Pancreas (tissue), 10 donors: ENCODE results near the gene CEP57L1. TPM values are rescaled to one million over a fixed set of nuclear protein-coding genes. Genes with fewer than 3 reads are reported as not detected.

Source experiments
- ATAC-seq, 4 donors: fragments of 200-7000 bp; cut with Tn5 transposase; one replicate each; pipeline versions ENCODE4 v1.8.0 to v1.9.1; 2020; ENCODE audit warnings: mild to moderate bottlenecking in 4 of 4, moderate library complexity in 4 of 4
- DNase-seq, 6 donors: peaks; one replicate each; pipeline ENCODE4 v3.0.0-alpha.2; 2020
- FAIRE-seq: peaks from 2 replicates; lab custom pipeline; 2012; peaks lifted over from hg19 to GRCh38; lab: Jason Lieb, UNC
- H3K27ac ChIP-seq, 4 donors: fragments of 200-600 bp; sonication (generic); 1 replicate in 3 of 4; 2 replicates in 1 of 4; pipeline versions ENCODE4 v1.5.0 to v1.8.0; 2020
- H3K27me3 ChIP-seq, 4 donors: fragments of 200-600 bp; one replicate each; pipeline ENCODE4 v1.8.0; 2021
- H3K36me3 ChIP-seq, 3 donors: fragments of 200-600 bp; sonication (generic) in 1 of 3; one replicate each; pipeline versions ENCODE4 v1.5.0 to v1.8.0; 2020 to 2021
- H3K4me1 ChIP-seq, 3 donors: fragments of 200-600 bp; one replicate each; pipeline ENCODE4 v1.8.0; 2021
- H3K4me3 ChIP-seq, 4 donors: fragments of 200-600 bp; sonication (generic) in 2 of 4; one replicate each; pipeline versions ENCODE4 v1.5.0 to v1.8.0; 2020 to 2021
- H3K9me3 ChIP-seq, 4 donors: fragments of 200-600 bp; one replicate each; pipeline ENCODE4 v1.8.0; 2021
- CTCF ChIP-seq, 4 donors: fragments of 200-600 bp; sonication (generic) in 3 of 4; IDR thresholded peaks; one replicate each; pipeline versions ENCODE4 v1.5.0 to v1.8.0; 2021; ENCODE audit warnings: antibody characterized with exemption in 4 of 4
- WGBS, 2 donors: extraction: QIAGEN DNeasy Blood & Tissue Kit; methylation state at CpG; one replicate each; pipeline ENCODE4 v1.1.7; 2013; 5-methylcytosine and 5-hydroxymethylcytosine counted together
- intact Hi-C, 3 donors: fragments of 100-400 bp; cut with DNase I; formaldehyde crosslinking; loops; one replicate each; pipeline versions ENCODE4 v1.11.1 to v1.14.2; 2022
- polyA plus RNA-seq, 2 donors: library from polyadenylated mRNA; stranded (reverse); fragments of 200-250 nt; gene quantifications; one replicate each; pipeline ENCODE4 v1.2.3, GENCODE V29; 2013
- total RNA-seq, 6 donors: library from RNA; stranded (reverse); fragmentation: NEBNext Ultra II Directional in 4 of 6; extraction: Animal tissue kit (Norgen Biotek cat#: 25700) in 4 of 6; gene quantifications; one replicate each; pipeline versions ENCODE4 v1.2.1 to v1.2.4, GENCODE V29; 2021 to 2023
- donor health status: healthy with polysubstance abuse.
- donor health status: DM: no; HTN: no; CAD: no; lungs with moderate emphysema.
- donor health status: DM: no; HTN: no; CAD: no.
- donor health status: control.
- donor health status: control.
- donor health status: Bipolar disorder and iron deficiency.
- donor health status: DM: yes; HTN: yes; CAD: no.
- donor health status: DM: no; HTN: no; CAD: no.
- donor health status: DM: no; HTN: no; CAD: no.
- donor health status: DM: yes; HTN: yes; CAD: no.

Gene CEP57L1
- total and polyA plus RNA-seq, 8 donors: 3.7 to 7.0 (median 4.4) TPM

GRCh38 chr6:109071125-109071917 is 24.0 kb upstream of the CEP57L1 start:
- peak overlapping the region in 1 of 4 donors; percentile 7 for H3K27ac ChIP-seq
- no peaks in the 10 kb centered on the region for H3K36me3 ChIP-seq
- intact Hi-C loops: loop anchor here in 2 of 3 donors (10.0 kb wide), 2 partner anchors 237 to 527 kb away; no protein-coding TSS in a partner anchor
- no peaks in the 10 kb centered on the region for H3K9me3 ChIP-seq
- FAIRE-seq (no peak), DNase-seq (no peak), ATAC-seq (no peak)
- no peak for TF ChIP-seq CTCF (IDR thresholded peaks at IDR 0.05)
- WGBS, 2 donors: 36 to 37% methylated on average over 7 of the region's 7 CpGs
- H3K4me3 ChIP-seq: no peak overlapping the region
- peaks cover 0 to 15% (median 0%) of the 10 kb centered on the region in 3 donors for H3K4me1 ChIP-seq
- H3K27me3 ChIP-seq: no peaks in the 10 kb centered on the region

GRCh38 chr6:109073344-109074132 is 21.8 kb upstream of the CEP57L1 start:
- FAIRE-seq (peak; percentile 97), ATAC-seq (peak in 3 of 4 donors; percentile 80 to 87 (median 83)), DNase-seq (peak in 2 of 6 donors; percentile 39 to 42)
- WGBS, 2 donors: 45 to 47% methylated on average over 7 of the region's 7 CpGs
- Histone ChIP-seq H3K27me3 (no peaks in the 10 kb centered on the region), H3K4me3 (no peak overlapping the region), H3K27ac (no peak overlapping the region), H3K36me3 (no peaks in the 10 kb centered on the region), H3K4me1 (peaks cover 0 to 11% (median 0%) of the 10 kb centered on the region in 3 donors), H3K9me3 (no peaks in the 10 kb centered on the region)
- intact Hi-C loops: loop anchor here in 2 of 3 donors (10.0 kb wide), 2 partner anchors 239 to 529 kb away; no protein-coding TSS in a partner anchor
- TF ChIP-seq CTCF (IDR thresholded peaks at IDR 0.05): peak in 3 of 4 donors; percentile 31 to 43 (median 39)

GRCh38 chr6:109074133-109074415 is 21.2 kb upstream of the CEP57L1 start:
- H3K27ac ChIP-seq: no peak overlapping the region
- H3K36me3 ChIP-seq: no peaks in the 10 kb centered on the region
- no peak for TF ChIP-seq CTCF (IDR thresholded peaks at IDR 0.05)
- no peaks in the 10 kb centered on the region for H3K27me3 ChIP-seq
- H3K9me3 ChIP-seq: no peaks in the 10 kb centered on the region
- peaks cover 0 to 11% (median 0%) of the 10 kb centered on the region in 3 donors for H3K4me1 ChIP-seq
- ATAC-seq (no peak), DNase-seq (no peak), FAIRE-seq (no peak)
- intact Hi-C loops: loop anchor here in 2 of 3 donors (10.0 kb wide), 2 partner anchors 239 to 529 kb away; no protein-coding TSS in a partner anchor
- no peak overlapping the region for H3K4me3 ChIP-seq

GRCh38 chr6:109075934-109076333 is 19.4 kb upstream of the CEP57L1 start:
- DNase-seq (no peak), ATAC-seq (no peak), FAIRE-seq (no peak)
- Histone ChIP-seq H3K36me3 (no peaks in the 10 kb centered on the region), H3K27me3 (no peaks in the 10 kb centered on the region), H3K4me3 (no peak overlapping the region), H3K4me1 (peaks cover 0 to 11% (median 0%) of the 10 kb centered on the region in 3 donors), H3K27ac (no peak overlapping the region), H3K9me3 (no peaks in the 10 kb centered on the region)
- intact Hi-C loops: loop anchor here in 2 of 3 donors (10.0 kb wide), 2 partner anchors 241 to 531 kb away; no protein-coding TSS in a partner anchor
- no peak for TF ChIP-seq CTCF (IDR thresholded peaks at IDR 0.05)
